GM21367 (cell line): ENCODE measurements around the gene SMIM15.
"Not testable (repeated sequence)": the region's sequence is repeated elsewhere in the genome, so short reads cannot be mapped to it uniquely, and the experiment has no call there.

ENCODE experiments used
- ATAC-seq: cut with Tn5 transposase; IDR thresholded peaks from one replicate; pipeline ENCODE4 v1.9.1; 2021; ENCODE audit not compliant: unreplicated experiment

The SMIM15 gene

GRCh38 chr5:61162010-61162831 is at the start of gene SMIM15:
Gene SMIM15, minus strand, starts transcription at chr5:61162468. Its CDS starts 2,297 bp downstream, at chr5:61160171.
- peak; percentile 95 for ATAC-seq

- no peak for ATAC-seq
These were observed 45.6 kb upstream of the SMIM15 start for GRCh38 chr5:61207884-61208283.

DNA sequence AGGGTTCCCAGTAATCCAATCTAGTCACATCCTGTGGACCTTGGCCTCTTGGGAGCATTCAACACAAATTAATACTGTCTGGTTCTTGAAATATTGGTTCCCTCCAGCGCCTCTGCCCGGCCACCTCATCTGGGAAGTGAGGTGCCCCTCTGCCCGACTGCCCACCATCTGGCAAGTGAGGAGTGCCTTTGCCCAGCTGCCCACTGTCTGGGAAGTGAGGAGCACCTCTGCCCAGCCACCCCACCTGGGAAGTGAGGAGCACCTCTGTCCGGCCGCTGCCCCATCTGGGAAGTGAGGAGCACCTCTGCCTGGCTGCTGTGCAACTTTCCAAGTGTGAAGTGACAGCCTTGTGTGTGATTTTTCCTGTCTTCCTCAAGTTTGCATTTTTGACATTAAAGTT is 42.7 kb upstream of the SMIM15 start:
- ATAC-seq, result no peak

GRCh38 chr5:61202213-61202612 is 39.9 kb upstream of the SMIM15 start:
- no peak for ATAC-seq

- no peak for ATAC-seq
These were observed 38.4 kb upstream of the SMIM15 start for GRCh38 chr5:61200582-61201155.

GRCh38 chr5:61198606-61199005 is 36.3 kb upstream of the SMIM15 start:
- ATAC-seq, result no peak

DNA sequence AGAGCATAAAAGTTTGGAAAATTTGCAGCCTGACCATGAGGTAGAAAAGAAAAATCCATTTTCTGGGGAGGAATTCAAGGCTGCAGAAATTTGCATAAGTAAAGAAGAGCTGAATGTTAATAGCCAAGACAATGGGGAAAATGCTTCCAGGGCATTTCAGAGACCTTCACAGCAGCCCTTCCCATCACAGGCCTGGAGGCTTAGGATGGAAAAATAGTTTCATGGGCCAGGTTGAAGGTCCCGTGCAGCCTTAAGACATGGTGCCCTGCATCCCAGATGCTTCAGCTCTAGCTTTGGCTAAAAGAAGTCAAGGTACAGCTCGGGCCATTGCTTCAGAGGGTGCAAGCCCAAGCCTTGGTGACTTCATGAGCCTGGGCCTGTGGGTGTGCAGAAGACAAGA is 25.6 kb upstream of the SMIM15 start:
- ATAC-seq, result not testable (repeated sequence)

GRCh38 chr5:61187352-61187751 is 25.1 kb upstream of the SMIM15 start:
- ATAC-seq, result not testable (repeated sequence)

- ATAC-seq, result no peak
These were observed 24.4 kb upstream of the SMIM15 start for GRCh38 chr5:61186634-61187033.

- ATAC-seq, result no peak
These were observed 22.4 kb upstream of the SMIM15 start for GRCh38 chr5:61184708-61185107.

- ATAC-seq, result no peak
These were observed 21.3 kb upstream of the SMIM15 start for GRCh38 chr5:61183538-61183937.

DNA sequence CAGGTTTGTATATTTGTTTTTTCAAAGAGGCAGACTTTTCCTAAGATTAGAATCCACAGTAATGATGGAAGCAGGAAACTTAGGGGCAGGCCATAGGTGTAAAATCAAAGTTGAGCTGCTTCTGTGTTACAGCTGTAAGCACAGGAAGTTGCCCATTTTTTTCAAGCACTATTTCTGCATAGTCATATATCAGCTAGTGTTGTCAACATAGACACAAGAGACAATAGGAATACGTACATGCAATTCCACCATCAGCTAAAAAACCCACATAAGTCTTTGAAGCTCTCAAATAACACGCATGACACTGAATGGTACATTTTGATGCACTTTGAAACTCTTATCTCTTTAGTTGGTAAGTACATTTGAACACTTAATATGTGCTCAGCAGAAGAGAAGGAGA is 20.2 kb upstream of the SMIM15 start:
- ATAC-seq, result no peak

DNA sequence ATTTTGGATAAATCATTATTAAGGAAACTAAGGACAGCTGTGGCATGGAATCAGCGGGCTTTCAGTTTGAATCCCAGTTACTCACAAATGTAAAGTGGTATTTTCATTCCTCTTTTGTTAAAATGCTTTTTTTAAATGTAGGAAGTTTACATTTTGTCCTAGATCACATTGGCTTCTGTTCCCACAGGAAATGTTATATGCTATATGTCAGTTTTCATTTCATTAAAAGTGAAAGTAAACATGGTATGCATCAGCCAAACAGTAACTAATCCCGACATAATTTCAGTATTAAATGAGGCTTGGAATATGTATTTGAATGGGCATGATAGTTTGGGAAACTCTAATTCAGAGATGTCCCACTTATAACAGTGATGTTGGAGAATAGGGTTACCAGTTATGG is 18.6 kb upstream of the SMIM15 start:
- ATAC-seq, result no peak

DNA sequence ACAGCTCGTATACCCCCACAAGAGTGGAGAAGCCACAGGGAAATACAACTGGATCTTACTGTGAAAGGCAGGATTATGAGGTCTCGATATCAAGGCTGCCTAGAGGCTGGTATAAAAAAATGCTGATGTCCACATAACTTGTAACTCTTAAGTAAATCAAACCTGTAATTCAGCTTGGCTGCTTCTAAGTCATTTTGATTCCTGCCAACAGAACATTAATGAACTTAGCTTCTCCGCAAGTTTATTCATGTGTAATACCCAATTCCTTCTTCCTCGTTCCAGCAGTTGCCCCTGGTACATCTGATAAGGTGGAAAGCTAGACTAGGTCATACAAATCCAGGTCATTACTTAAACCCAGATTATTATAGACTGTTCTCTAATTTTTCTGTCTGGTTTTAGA is 16.4 kb upstream of the SMIM15 start:
- ATAC-seq, result no peak

DNA sequence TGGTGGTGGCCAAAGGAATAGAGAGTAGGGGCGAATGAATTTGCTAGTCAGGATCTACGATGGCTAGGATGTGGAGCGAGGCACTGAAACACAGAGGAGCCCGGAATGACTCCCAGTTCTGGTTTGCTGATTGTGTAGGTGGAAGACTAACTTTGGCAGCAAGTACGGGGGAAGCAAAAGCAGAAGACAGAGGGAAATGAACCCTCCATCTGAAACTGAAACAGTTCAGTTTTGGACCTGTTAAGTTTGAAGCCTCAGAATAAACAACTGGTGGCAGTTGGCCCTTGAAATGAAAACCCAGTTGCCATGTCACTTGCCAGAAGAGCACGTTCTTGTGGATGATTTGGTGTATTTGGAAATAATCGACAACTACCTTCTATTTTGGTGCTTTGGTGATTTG is 15.4 kb upstream of the SMIM15 start:
- no peak for ATAC-seq

DNA sequence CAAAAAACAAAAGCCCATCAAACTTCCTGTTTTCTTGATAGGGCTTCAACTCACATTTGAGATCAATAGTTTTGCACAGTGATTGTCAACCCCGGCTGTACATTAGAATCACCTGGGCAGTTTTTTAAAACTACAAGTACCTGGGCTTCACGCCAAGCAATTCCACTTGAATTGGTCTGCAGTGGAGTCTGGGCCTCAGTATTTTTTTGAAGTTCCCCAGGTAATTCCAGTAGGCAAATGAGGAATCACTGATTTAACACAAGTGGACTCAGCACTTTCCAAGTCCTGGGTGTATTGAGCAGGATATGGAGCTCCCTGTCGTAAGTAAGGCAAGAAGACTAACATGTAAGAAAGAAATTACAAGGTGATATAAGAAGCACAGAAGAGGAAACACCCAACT is 14.8 kb upstream of the SMIM15 start:
- no peak for ATAC-seq

GRCh38 chr5:61176631-61177030 is 14.4 kb upstream of the SMIM15 start:
- no peak for ATAC-seq

DNA sequence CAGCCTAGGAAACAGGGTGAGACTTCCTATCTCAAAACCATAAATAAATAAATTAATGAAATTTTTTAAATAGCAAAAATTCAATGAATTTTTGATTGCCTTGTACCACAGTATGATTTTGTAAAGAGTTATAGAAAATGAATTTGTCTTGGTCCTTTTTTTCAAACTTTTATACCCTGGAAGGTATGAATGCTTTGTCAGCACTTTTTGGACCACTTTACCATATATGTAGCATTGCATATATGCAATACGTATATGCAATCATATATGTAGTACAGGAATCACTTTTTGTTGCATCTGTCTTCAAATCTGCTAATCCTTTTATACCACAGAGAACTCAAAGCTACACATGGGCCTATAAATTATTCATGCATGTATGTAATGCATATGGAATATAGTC is 9.2 kb upstream of the SMIM15 start:
- ATAC-seq, result no peak

GRCh38 chr5:61168951-61169350 is 6.7 kb upstream of the SMIM15 start:
- ATAC-seq, result no peak

DNA sequence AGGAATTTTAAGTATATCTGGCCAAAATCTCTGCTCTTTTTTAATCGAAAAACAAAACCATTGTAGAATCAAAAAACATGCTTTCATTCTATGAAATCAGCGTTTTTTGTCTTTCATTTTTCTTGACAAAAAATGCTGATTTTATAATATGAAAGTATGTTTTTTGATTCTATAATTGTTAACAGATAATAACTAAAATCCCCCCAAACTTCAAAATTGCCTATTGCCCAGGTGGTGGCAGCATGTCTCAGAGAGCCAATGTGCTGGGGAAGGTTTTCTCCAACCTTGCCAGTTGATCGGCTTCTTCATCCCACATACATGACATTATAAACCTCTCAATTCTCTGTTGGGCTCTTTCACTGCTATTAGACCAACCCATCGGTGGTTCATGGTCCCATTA is 5.1 kb upstream of the SMIM15 start:
- ATAC-seq, result no peak

- ATAC-seq, result no peak
These were observed 1.6 kb upstream of the SMIM15 start for GRCh38 chr5:61163905-61164304.

GRCh38 chr5:61162832-61163567 is 732 bp upstream of the SMIM15 start:
- no peak for ATAC-seq
